SKM-1 treated with dmso at 0.1 percent for 144 hours (cell line): Measurements from ENCODE around the gene CCDC117.

ENCODE experiments used
- DNase-seq: peaks from one replicate; lab custom pipeline; 2025; ENCODE audit not compliant: unreplicated experiment; lab: John Stamatoyannopoulos, UW

The CCDC117 gene

DNA sequence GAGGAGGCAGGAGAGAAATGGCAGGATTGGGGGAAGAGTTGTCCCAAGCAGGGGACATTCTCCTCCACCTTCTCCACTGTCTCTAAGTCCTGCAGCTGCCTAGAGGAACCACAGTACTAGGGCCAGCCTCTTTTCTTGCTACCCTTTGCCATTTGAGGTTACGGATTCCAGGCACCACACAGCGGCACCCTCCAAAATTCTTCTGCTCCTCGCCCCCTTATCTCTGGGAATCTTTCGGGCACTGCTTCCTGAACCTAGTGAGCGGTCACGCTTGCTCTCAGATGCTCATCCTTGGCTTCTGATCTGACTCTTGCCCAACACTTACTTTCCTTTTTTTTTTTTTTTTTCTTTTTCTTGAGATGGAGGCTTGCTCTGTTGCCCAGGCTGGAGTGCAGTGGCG is 54.4 kb downstream of the CCDC117 start:
- no peak for DNase-seq

DNA sequence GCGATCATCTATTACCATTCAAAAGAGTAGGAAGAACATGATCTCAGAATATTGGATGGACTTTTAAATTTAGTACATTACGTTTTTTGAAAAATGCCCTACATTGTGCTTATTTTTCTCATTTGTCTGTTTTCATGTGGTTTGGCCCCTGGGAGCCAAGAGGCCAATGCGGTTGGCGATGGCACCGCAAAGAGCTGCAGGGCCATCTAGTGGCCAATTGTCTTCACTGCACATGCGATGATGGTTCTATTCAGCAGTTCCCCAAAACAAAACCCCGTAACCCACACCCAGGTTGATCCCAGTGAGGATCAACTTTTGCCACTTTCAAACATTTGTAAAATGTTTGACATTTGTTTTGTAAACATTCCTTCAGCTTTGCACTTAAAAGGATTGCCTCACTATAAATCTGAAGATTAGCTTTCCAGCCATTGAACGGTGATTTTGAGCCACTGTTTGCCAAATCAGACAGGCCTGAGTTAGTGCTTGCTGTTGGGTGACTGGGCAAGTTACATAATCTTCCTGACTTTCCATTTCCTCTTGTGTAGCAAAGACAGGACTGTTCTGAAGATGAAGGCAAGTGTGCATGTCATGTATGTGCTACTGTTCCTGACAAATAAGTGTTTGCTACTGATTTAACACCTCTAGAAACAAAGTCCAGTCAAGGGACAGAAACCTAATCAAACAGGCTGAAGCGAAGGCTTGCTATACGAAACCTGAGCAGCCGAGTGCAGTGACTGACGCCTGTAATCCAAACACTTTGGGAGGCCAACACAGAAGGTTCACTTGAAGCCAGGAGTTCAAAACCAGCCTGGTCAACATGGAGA is 57.1 kb downstream of the CCDC117 start:
- DNase-seq = peak; percentile 76

DNA sequence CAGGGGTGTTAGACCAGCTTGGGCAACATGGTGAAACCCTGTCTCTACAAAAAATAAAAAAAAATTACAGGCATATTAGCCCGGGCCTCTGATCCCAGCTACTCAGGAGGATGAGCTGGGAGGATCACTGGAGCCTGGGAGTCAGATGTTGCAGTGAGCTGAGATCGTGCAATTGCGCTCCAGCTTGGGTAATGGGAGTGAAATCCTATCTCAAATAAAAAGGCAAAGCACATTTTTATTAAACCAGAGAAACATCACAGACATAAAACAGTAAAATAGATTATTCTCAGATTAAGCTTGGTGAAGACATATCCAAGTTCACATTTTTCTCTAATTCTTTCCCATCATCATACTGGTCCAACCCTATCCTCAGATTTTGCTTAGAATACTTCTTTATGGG is 57.9 kb downstream of the CCDC117 start:
- no peak for DNase-seq

DNA sequence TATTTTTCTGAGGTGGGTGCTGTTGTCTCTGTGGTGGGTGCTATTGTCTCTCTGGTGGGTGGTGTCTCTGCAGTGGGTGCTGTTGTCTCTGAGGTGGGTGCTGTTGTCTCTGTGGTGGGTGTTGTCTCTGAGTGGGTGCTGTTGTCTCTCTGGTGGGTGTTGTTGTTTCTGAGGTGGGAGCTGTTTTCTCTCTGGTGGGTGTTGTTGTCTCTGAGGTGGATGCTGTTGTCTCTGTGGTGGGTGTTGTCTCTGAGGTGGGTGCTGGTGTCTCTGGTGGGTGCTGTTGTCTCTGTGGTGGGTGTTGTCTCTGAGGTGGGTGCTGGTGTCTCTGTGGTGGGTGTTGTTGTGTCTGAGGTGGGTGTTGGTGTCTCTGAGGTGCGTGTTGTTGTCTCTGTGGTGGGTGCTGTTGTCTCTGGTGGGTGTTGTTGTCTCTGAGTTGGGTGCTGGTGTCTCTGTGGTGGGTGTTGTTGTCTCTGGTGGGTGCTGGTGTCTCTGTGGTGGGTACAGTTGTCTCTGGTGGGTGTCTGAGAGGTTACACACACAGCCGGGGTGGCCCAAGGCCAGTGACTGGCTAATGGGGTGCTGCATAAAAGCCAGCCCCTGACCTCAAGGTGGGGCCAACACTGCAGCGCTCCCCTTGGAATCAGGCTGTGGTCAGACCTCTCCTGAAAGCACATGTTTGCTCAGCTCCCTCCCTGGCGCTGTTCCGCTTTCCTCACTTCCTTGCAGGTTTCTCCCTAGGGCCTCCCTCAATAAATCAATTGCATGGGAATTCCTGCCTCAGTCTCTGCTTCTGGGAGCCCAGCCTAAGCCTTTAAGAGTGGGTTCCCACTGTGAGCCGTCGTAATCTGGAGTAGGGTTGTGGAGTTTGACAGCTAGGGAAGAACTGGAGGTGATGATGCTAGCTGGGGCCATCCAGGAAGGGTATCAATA is 58.9 kb downstream of the CCDC117 start:
- DNase-seq = no peak

DNA sequence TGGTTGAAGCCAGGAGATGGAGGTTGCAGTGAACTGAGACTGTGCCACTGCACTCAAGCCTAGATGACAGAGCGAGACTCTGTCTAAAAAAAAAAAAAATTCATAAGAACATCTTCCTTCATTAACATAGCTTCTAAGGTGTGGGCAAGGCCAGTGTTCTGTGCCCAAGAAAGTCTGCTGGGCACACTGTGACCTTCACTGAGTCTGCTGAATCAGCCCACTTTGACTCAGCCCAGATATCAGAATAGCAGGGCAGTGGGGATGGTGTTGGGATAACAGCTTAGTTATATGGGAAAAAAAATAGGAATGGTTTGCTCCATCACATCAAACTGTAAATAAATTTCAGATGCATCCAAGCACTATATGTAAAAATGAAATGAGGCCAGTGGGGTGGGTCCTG is 60.2 kb downstream of the CCDC117 start:
- DNase-seq = no peak

DNA sequence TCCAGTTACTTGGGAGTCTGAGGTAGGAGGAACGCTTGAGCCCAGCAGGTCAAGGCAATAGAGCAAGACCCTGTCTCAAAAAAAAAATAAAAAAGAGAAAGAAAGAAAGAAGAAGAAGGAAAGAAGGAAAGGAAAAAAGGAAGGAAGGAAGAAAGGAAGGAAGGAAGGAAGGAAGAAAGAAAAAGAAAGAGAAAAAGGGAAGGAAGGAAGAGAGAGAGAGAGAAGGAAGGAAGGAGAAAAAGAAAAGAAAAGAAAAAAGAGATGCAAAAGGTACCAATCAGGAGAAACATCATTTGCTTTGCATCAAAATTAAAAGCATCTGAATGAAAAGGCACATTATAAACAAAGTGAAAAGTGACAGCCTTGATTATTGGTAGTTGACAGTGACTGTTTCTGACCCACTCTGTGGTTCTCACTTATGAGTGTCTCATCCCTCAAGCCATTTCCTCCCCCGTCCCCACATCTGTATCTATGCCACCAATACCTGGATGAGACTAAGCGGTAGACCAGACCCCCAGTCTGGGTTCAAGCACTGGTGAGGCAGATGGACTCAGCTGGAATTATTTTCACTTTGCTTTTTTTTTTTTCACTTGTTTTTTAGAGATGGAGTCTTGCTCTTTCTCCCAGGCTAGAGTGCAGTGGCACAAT is 60.9 kb downstream of the CCDC117 start:
- no peak for DNase-seq

DNA sequence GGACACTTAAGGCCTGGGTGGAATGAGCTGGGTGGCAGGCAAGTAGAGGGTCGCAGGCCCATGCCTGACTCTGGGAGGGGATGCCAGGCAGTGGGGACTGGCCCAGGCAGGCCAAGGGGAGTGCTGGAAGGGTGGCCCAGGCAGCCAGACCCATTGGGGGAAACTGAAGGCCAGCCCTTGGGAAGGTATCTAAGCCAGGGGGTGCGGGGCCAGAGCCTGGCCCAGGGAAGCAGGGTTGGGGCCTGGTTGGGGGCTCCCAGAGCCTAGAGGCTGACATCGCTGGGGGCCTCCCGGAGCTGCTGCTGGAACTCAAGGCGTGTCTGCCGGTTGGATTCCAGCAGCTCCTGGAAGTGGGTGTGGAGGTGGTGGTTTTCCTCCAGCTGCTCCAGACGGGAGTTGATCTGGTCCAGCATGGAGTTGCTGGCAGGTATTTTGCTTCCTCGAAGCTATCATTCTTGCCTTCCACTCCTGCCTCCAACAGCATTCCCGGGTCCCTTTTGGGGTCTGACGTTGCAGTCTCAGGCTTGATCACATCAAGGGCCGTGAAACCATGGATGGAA is 63.2 kb downstream of the CCDC117 start:
- DNase-seq = no peak

DNA sequence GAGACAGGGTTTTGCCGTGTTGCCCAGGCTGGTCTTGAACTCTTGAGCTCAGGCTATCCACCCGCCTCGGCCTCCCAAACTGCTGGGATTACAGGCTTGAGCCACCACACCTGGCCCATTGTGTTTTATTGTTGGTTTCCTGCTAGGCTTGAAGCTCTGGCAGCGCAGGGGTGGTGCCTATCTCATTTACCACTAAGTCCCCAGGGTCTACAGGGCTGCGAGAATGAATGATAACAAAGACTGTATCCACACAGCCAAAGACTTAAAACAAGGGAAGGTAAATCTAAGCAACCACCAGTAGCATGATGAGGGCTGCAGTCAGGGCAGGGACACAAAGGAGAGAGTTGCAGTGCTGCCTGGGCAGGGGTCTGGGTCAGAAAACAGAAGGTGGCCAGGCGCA is 65.1 kb downstream of the CCDC117 start:
- no peak for DNase-seq
